Activated T-cell treated with anti-CD3 and anti-CD28 coated beads, Interleukin-2, amount 50 U/mL, for 48 hours (primary cell): ENCODE measurements around the gene GUCD1.
"Not testable (repeated sequence)": the region's sequence is repeated elsewhere in the genome, so short reads cannot be mapped to it uniquely, and the experiment has no call there.

ENCODE experiments used
- DNase-seq, 2 experiments: peaks; one replicate each; pipeline ENCODE4 v3.0.0-alpha.2; 2020

Gene GUCD1

GRCh38 chr22:24563246-24563645, 8.3 kb upstream of the GUCD1 start:
- DNase-seq, result no peak

DNA sequence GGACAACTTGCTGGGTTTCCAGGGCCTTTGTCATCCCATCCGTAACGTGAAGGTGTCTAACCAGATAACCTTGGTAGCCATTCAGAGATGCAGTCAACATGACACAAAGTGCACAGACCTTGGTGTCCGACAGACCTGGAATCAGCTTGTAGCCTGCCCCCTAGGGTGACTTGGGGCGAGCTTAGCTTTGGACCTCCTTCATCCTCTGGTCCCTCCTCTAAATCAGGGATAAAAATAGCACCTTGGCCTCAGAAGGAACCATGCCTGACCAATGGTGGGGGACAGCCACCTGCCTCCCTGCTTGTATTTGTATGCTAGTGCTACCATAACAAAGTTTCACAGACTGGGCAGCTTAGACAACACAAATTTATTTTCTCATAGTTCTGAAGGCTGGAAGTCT, 4.5 kb upstream of the GUCD1 start:
- no peak for DNase-seq

DNA sequence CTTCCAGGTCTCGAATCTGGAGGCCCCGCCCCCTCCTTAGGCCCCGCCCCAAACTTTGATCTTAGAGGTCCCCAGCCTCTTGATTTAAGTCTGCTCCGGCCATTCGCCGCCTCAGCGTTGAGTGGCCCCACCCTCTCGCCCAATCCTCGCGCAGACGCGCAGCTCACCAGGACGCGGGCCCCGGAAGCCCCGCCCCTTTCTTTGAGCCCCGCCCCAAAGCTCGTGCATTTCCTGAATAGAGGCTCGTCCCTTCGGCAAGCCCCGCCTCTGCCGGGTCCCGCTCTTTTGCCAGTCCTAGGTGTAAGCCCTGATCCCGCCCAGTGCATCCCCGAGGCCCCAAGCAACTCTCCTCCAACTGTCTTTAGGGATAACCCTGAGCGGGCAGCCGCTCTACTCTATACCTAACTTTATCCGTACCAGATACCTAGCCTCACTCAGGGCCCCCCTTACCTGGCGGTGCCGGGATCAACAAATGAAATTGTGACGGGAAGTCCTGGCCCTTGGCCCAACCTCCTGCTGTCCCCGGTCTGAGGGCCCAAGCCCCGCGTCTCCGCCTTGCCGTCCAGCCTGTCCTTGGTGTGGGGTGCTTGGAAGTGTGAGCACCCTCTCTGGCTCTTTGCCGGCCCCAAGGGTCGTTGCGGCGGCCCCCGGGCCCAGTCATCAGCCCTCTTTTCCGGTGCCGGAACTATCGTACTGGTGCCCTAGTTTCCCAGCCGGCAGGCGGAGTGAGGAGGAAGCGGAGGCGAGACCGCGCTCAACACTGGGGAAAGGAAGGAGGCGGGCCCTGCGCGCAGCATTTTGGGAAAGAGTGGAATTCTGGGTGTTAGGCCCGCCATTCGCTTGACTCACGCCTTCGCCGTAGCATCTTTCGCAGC, 464 bp upstream of the GUCD1 start, which contains the start of gene SNRPD3:
SNRPD3 (plus strand) TSS at position 835 of the 875 bp plus-strand sequence. CDS start 1,676 bp downstream, outside the sequence.
- peak; percentile 100 for DNase-seq

DNA sequence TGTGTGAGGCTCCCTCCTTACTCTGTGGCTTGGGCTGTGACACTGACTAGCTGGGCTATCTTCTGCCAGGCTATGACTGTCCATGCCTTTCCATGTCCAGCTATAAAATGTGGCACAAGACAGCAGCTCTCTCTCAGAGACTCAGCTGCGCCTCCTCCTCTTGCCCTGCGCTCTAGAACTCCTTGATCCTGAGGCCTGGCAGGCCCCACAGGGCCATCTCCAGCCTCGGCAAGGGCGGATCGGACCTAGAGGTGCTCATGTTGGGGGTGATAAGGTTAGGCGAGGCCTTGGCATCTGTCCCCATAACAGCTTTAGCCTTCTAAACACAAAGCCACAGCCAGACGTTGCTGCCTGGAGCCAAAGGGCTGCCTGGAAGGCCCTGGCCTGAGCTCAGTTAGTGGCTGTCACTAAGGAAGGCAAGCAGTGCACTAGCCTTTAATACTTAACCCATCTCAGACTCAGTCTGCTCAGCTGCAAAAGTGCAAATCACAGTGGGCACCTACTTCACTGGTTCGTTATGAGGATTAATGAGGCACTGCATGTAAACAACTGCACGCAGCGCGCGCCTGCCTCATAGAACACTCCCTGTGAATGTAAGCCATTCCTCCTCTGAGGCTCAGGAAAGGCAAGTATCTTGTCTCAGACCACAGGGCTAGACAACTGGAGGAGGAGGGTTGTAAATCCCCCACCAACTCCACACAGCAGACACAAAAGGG, 1.2 kb downstream of the GUCD1 start:
- DNase-seq, result no peak

GRCh38 chr22:24552503-24553286, 2.2 kb downstream of the GUCD1 start:
- DNase-seq, result not testable (repeated sequence)

DNA sequence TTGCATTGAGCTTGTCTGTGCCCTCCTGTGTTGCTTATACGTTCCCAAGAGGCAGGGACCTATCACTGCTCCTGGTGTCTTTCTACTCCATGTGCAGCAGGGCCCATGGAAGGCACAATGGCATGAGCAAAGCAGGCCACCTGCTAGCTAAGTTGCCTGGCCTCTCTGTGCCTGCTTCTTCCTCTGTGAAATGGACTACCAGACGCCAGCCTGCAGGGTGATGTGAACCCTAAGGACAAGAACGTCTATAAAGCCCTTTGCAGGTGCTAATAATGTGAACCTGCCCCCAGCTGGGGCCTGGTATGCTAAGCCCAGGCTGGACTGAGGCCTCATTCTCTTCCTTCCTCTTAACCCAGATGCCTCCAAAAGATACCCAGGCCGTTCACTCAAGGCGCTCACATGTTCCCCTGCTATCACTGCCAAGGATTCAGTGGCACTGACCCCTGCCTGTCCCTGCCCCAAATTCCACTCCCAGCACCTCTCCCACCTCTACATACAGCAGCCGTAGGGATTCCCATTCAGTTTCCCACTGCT, 4.0 kb downstream of the GUCD1 start:
- no peak for DNase-seq

- DNase-seq, result no peak
Observed at GRCh38 chr22:24550028-24550901, 4.7 kb downstream of the GUCD1 start.

DNA sequence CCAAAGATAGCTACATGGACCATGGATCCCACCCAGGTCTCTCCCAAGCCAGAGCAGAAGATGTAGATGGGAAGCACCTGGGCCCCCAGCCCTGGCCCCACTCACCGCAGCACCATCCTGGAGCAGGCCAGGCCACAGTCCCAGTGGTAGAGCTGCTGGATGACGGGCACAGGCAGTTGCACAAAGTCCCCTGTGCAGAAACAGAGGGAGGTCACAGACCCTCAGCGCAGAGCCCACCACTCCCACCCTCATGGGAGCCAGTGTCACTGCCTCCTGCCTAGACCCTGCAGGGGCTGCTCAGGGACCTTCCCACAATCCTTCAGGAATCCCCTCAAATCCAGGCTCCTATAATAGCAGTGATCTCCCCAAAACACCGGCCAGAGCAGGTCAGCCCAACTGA, 6.1 kb downstream of the GUCD1 start:
- DNase-seq, result no peak

DNA sequence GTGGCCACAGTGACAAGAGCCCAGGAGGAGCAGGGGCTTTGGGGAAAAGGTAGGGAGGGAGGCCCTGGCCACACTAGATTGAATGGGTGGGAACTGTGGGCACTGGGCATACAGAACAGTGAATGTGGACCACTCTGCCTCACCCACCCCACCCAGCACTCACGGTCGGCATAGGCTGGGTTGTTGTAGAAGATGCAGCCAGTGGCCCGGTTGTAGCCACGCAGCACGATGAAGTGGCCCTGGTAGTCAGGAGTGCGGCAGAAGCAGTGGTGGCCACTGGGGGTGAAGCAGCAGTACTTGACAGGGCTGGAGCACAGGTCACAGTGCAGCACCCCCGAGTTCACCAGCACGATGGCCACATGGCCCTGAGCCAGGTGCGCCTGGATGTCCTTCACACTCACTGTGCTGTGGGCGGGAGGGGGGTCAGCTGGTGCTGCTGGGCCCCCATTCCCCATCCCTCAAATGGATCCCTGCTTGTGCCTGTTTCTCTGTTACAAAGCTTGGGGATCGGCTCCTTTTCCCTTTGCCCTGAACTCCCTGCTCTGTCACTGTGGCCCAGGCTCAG, 11.2 kb downstream of the GUCD1 start:
- no peak for DNase-seq

GRCh38 chr22:24543185-24543601, 11.7 kb downstream of the GUCD1 start:
- DNase-seq, result no peak

DNA sequence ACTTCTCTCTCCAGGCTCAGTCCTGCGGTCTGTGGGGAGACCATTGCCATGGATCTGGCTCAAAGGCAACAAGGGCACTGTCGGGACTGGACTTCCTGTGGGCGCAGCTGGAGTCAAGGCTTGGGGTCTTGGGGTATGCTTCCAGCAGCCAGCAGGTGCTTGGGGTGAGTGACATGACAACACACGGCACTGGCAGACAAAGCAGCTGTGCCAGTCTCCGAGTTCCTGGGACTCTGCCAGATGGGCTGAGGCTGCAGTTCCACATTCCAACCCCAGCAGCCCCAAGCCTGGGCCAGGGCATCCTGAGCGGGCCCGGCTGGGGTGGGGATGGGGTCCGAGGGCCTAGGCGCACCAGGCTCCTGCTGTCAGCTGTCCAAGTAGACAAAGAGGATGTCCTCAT, 12.3 kb downstream of the GUCD1 start:
- no peak for DNase-seq

DNA sequence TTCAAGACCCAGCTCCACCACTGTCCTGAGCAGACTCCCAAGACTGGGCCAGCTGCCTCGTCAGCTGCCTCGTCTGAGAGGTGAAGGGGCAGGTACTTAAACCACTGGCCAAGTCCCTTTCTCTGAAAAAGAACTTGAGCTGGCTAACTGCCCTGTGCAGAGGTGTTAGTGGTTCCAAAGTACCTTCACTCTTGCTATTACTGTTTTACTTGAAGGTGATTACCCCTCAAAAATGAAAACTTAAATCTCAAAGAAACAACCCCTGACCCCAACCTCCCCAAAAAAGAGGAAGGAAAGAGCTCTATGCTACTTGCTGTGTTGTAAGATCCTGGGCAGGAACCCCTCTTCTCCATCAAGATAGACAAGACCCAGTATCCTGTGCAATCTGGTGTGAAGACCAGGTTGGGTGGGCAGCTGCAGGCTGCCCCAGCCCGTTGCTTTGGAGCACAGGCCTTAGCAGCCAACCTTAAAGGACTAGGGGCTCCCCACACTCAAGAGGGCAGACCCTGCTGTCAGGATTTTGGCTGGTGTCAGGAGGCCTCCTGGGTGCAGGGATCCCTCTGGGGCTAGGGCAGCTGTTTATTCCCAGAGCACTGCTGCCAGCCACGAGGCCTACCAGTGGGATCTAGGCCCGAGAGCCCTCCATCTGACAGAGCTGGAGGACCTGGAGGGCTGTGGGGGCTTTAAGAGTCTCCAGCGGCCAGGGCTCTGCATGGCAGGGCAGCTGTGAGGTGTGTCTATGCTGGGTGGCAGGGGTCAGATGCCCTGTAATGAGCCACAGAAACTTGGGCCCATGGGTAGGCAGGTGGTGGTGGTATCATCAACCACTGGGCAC, 13.0 kb downstream of the GUCD1 start:
- DNase-seq, result no peak

- no peak for DNase-seq
Observed at GRCh38 chr22:24540470-24540869, 14.5 kb downstream of the GUCD1 start.

DNA sequence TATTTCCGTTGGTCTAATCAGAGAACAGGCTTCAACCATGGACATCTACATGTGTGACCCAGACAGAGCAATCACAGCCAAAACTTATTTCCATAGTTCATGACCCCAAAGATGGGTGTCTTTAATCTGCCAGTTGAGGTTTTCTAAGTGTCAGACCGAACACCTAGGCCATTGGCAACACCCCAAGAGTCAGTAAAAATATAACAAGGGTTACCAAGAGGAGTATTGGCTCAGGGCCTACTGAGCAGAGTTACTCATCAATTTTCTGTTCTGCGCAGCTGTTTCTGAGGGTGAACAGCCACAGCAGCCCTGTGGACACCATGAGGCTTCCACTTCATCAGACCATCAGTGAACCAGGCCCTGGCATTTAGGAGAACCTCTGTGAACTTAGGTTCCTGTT, 18.8 kb downstream of the GUCD1 start:
- DNase-seq, result no peak

DNA sequence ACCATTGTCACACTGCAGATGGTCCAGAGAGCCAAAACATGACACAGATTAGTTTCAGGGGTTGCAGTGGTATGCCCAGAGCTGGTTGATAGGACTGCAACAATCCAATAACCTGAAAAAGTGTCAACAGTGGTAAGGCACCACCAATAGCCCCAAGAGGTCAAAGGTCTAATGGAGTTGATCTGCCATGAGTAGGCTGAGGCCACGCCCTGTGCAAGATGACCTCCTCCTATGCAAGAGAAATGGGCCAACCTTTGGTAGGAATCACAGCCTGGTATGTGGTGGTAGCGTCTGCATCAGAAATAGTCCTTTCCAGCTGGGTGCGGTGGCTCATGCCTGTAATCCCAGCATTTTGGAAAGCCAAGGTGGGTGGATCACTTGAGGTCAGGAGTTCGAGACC, 19.6 kb downstream of the GUCD1 start:
- no peak for DNase-seq

- DNase-seq, result no peak
Observed at GRCh38 chr22:24532075-24532474, 22.9 kb downstream of the GUCD1 start.

DNA sequence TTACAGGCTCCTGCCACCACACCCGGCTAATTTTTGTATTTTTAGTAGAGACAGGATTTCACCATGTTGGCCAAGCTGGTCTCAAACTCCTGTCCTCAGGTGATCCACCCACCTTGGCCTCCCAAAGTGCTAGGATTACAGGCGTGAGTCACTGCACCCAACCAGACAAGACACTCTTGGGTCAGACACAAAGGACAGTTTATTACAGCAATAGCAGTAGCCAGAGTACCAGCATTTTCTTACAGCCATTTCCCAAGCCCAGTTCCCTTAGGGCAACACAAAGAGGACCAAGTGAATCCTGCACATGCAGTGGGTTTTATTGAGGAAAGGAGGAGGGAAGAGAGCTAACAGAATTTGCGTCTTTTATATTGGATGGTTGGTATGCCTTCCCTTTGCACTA, 24.0 kb downstream of the GUCD1 start:
- DNase-seq, result not testable (repeated sequence)

DNA sequence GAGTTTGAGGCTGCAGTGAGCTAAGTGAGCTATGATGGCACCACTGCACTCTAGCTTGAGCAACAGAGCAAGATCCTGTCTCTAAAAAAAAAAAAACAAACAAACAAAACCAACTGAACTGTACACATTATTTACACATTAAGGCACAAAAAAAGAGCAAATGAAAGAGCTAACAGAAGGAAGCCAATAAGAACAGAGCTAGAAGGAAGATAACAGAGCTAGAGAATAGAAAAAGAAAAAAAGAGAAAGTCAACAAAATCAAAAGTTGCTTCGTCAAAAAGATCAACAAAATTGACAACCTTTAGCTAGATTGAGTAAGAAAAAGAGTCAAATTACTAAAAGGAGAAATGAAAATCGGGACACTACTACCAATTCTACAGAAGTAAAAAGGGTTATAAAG, 25.0 kb downstream of the GUCD1 start:
- DNase-seq, result no peak

DNA sequence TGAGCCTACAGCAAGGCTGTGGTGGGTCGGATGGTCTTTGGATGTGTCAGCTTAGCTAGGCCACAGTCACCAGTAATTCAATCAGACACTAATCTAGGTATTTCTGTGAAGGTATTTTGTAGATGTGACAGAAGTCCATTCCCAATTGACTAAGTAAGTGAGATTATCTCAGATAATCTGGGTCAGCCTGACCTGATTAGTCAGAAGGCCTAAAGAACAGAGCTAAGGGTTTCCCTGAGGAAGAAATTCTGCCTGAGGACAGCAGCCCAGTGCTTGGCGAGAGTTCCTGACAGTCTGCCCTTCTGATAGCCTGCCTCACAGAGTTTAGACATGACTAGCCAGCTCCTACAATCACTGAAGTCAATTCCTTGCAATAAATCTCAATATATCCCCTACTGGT, 28.7 kb downstream of the GUCD1 start:
- no peak for DNase-seq

DNA sequence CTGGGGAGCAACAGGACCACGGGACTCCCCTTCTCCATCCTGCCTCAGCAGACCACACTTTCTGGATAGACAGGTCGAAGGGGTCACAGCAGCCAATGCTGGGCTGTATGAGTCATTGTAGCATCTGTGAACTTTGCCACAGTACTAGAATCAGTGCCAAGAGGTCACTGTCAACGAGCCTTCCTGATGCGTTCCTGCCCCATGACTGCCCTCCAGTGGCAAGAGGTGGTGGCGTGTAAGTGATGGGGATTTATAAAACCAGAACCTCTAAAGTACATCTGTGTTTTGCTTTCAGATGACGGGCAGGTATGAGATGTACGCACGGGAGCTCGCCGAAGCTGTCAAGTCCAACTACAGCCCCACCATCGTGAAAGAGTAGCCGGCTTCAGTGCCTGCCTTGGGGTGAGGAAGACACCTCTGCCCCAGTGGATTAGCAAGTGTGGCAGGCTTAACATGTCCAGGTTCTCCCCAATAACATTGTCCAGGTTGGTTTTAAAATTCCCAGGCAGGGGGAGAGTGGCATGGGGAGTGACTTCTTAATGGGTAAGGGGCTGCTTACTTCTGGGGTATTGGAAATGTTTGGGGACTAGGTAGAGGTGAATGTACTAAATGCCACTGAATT, 29.4 kb downstream of the GUCD1 start:
- DNase-seq, result peak; percentile 90 to 92
